AG10803 (cell line): ENCODE data around the gene PIM1.
A peak's percentile ranks its signal among the peaks of the same experiment; 100 is the strongest.

Experiments used
- DNase-seq: peaks from one replicate; pipeline ENCODE4 v3.0.0; 2010; ENCODE audit warnings: low read depth
- H3K4me3 ChIP-seq: 2 replicates; pipeline ENCODE4 v1.5.1; 2011; ENCODE audit warnings: mild to moderate bottlenecking, low read length, control low read depth
- TF ChIP-seq, protein P1 (sequence below): conservative IDR thresholded peaks from 2 replicates; pipeline ENCODE4 v1.5.1; 2011; ENCODE audit warnings: mild to moderate bottlenecking, low read length, control low read depth, inconsistent platforms

The PIM1 gene

DNA sequence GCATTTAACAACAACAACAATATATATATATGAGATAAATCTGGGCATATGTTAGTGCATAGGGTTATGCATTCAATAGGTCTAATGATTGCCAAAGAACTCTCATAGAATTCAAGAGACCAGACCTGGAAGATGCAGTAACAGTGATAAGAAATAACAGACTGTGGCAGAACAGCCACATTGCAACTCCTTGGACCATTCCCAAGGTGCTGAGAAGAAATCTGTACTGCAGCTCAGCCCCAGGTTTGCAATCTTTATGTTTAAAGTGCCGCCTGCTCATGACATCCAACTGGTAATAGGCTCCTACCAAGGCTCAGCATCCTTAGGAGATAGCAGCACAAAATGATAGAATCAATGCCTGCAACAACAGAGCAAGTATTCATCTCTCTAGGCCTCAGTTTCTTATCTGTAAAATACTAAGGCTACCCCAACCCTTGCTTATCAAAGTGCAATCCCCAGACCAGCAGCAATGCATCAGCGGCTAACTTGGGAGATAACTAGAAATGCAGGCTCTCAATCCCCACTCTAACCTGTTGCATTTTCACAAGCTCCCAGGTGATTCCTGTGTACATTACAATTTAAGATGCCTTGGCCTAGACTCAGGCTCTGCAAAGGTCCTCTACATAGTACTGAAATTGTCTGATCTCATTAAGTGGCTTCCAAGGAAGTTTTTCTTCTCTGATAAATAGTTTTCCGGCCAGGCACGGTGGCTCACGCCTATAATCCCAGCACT lies 30.6 kb upstream of the PIM1 start:
- TF ChIP-seq, protein P1, sequence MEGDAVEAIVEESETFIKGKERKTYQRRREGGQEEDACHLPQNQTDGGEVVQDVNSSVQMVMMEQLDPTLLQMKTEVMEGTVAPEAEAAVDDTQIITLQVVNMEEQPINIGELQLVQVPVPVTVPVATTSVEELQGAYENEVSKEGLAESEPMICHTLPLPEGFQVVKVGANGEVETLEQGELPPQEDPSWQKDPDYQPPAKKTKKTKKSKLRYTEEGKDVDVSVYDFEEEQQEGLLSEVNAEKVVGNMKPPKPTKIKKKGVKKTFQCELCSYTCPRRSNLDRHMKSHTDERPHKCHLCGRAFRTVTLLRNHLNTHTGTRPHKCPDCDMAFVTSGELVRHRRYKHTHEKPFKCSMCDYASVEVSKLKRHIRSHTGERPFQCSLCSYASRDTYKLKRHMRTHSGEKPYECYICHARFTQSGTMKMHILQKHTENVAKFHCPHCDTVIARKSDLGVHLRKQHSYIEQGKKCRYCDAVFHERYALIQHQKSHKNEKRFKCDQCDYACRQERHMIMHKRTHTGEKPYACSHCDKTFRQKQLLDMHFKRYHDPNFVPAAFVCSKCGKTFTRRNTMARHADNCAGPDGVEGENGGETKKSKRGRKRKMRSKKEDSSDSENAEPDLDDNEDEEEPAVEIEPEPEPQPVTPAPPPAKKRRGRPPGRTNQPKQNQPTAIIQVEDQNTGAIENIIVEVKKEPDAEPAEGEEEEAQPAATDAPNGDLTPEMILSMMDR, result no peak
- no peak for DNase-seq
- no peak overlapping the region for H3K4me3 ChIP-seq

DNA sequence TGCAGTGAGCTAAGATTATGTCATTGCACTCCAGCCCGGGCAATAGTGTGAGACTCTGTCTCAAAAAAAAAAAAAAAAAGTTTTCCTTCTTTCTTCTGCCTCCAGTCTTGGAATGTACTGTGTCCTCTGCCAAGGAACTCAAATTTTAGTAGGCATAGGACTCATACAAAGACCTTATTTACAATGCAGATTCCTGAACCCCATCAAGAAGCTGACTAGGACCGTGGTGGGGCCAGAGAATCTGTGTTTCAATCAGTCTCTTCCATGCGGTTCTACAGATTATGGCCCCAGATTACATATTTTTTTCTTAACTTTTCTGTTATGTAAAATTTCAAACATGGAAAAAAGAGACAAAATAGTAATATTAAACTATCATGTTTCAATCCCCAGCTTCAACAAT lies 29.8 kb upstream of the PIM1 start:
- TF ChIP-seq, protein P1, result no peak
- peak; percentile 42 for DNase-seq
- H3K4me3 ChIP-seq, result no peak overlapping the region

DNA sequence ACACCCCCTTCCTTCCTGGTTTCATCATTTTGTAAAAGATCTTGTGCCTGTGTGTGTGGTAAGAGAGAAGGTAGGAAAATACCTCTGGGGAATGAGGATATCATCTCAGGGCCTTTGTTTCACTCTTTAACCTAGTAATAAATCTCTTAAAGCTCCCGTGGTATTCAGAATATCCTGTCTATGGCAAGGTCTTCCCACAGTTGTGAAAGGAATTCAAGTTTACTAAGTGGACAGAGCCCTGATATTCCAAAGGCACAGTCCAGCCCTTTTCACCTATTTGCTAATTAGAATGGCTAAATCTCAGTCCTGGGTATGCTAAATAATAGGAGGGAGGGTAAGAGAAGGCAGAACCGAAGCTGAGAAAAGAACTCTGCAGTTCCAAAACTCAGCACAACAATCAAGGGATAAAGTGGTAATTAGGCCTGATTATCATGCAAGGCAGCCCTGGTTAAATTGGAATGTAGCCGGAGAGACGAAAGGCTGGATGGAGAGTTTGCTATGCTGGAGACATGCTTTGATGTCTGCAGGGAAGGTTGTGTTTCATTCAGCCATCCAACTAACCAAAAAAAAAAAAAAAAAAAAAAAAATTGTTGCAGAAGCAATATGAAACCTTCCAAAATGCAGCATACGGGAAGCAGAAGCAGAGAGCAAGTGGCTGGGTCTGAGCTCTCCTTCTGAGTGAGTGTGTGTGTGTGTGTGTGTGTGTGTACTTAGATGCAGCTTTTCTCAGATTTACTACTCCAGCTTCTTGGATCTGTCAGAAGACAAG lies 28.5 kb upstream of the PIM1 start:
- no peak overlapping the region for H3K4me3 ChIP-seq
- DNase-seq, result peak; percentile 92
- TF ChIP-seq, protein P1, result no peak

DNA sequence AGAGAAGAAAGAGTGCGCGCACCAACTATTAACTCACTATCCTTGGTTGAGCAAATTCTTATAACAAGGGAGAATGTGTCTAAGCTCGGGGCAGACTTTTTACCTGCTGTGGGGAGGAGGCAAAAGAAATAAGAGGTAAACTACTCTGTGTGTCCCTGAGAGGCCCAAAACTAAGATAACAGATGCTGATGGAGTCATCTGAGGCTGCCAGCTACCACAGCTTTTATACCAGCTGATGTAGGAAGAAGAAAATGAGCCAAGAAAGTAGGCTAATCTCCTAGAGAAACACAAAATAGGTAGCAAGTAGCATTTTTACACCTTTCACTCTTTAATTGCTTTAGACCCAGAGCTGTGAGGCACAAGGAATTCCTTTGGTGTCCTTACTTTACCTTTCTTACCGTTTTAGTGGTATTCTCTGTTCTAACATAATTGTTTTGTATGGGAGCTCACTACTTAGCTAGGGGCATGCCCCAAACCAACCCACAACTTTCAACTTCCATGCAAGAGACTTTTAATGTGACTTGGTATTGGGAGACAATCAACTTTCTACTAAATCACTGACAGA lies 27.8 kb upstream of the PIM1 start:
- no peak overlapping the region for H3K4me3 ChIP-seq
- TF ChIP-seq, protein P1, result no peak

DNA sequence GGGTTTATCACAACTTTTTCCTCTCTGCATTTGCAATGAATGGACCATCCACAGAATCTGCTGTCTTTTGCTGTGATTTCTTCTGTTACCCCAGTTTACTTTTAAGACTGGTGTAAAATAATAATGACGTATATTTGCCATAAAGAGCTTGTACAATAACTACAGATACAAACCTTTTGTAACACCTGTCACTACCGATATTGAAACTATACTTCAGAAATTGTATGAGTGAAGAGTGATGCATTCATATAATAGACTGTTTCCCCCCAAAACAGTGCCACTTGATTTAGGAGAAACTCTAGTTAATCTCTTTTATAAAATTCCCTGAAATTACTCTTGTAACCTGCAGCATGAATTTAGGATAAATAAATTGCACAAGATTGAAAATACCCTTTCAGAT lies 26.4 kb upstream of the PIM1 start:
- no peak overlapping the region for H3K4me3 ChIP-seq
- TF ChIP-seq, protein P1, result no peak
- DNase-seq, result no peak

More for the DNA sequence above, 27.8 kb upstream of the PIM1 start:
- no peak for DNase-seq

DNA sequence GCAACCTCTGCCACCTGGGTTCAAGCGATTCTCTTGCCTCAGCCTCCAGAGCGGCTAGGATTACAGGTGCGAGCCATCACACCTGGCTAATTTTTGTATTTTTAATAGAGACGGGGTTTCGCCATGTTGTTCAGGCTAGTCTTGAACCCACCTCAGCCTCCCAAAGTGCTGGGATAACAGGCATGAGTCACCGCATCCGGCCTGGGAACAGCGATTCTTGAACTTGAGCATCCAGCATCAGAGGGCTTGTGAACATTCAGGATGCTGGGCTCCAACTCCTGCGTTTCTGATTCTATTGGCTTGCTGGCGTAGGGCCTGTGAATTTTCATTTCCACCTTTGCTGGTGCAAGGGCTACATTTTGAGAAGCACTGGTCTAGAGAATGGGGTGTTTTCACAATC lies 24.5 kb upstream of the PIM1 start:
- TF ChIP-seq, protein P1, result no peak
- no peak for DNase-seq
- no peak overlapping the region for H3K4me3 ChIP-seq
